ENCODE measurements around the gene GFOD1. TPM values are rescaled to one million over a fixed set of nuclear protein-coding genes. Genes with fewer than 3 reads are reported as not detected.

Gene GFOD1
- total and polyA plus RNA-seq, 2 of the 4 experiments (the other 2 are of a cell fraction): 1.8 to 3.4 TPM

GRCh38 chr6:13500915-13501314 is 13.5 kb upstream of the GFOD1 start:
- ATAC-seq (ENCODE audit: low read depth): no peak
- Histone ChIP-seq H3K4me1 (ENCODE audit: control insufficient read depth, insufficient read depth, low read length) (no peaks in the 10 kb centered on the region), H2AK5ac (ENCODE audit: low read depth, low read length) (no peak overlapping the region), H3K4me2 (ENCODE audit: low read depth, low read length) (no peak overlapping the region), H3K4me3 (ENCODE audit: insufficient read depth, low read depth, low read length) (no peak overlapping the region), H3K9me1 (ENCODE audit: insufficient read depth, low read length) (no peaks in the 10 kb centered on the region), H4K91ac (ENCODE audit: insufficient read depth, low read depth, low read length) (no peak overlapping the region), H4K8ac (ENCODE audit: low read depth in 2 of 2, low read length in 2 of 2) (no peak overlapping the region), H2BK120ac (ENCODE audit: low read depth, low read length) (no peak overlapping the region), H3K9ac (ENCODE audit: low read depth, low read length) (no peak overlapping the region), H3K56ac (ENCODE audit: extremely low read depth, insufficient read depth, low read length) (no peak overlapping the region), H3K27me3 (ENCODE audit: control insufficient read depth, insufficient read depth, low read length) (no peaks in the 10 kb centered on the region; the same call in 1 of the 2 replicates), H3K79me1 (ENCODE audit: low read depth in 1 of 2, low read length in 2 of 2) (no peaks in the 10 kb centered on the region), H3K18ac (ENCODE audit: low read depth, low read length) (no peak overlapping the region), H2BK15ac (ENCODE audit: low read depth, low read length) (no peak overlapping the region), H3K23ac (ENCODE audit: low read depth, low read length) (no peak overlapping the region; the same call in 1 of the 2 replicates), H3K36me3 (ENCODE audit: control insufficient read depth, insufficient read depth, low read length) (no peaks in the 10 kb centered on the region), H2AK9ac (replicated peaks; ENCODE audit: low read depth, low read length, poor library complexity) (no peak overlapping the region), H3K9me3 (ENCODE audit: control insufficient read depth, insufficient read depth, low read length) (no peaks in the 10 kb centered on the region), H4K5ac (ENCODE audit: low read depth, low read length) (no peak overlapping the region), H2AFZ (replicated peaks; ENCODE audit: low read length, poor library complexity) (no peak overlapping the region), H2BK5ac (ENCODE audit: low read depth, low read length, poor library complexity, severe bottlenecking) (no peak overlapping the region), H4K20me1 (ENCODE audit: insufficient read depth, low read length) (no peaks in the 10 kb centered on the region), H3K4ac (ENCODE audit: low read depth, low read length) (no peak overlapping the region), H3K27ac (ENCODE audit: insufficient read depth, low read length) (no peak overlapping the region), H2BK20ac (ENCODE audit: low read depth, low read length) (no peak overlapping the region), H3K14ac (replicated peaks; ENCODE audit: low read depth, low read length) (no peak overlapping the region)
- intact Hi-C loops (cut with micrococcal nuclease) (no loop called here), in situ Hi-C loops (cut with MboI; ENCODE audit: low sequenced_read_pairs) (no loop called here), dilution Hi-C loops (cut with HindIII; ENCODE audit: low sequenced_read_pairs, unreplicated experiment) (no loop called here)
- TF ChIP-seq CEBPB (IDR thresholded peaks at IDR 0.05; ENCODE audit: low read depth, low read length) (no peak), CHD1 (IDR thresholded peaks at IDR 0.05; ENCODE audit: low read depth, low read length) (no peak), NFE2L2 (IDR thresholded peaks at IDR 0.05; ENCODE audit: low read depth, low read length) (no peak), FOS (IDR thresholded peaks at IDR 0.05; ENCODE audit: low read depth, low read length) (no peak), RCOR1 (IDR thresholded peaks at IDR 0.05; ENCODE audit: insufficient replicate concordance, low read length) (no peak), MAZ (IDR thresholded peaks at IDR 0.05; ENCODE audit: borderline replicate concordance, low read depth, low read length) (no peak), MXI1 (IDR thresholded peaks at IDR 0.05; ENCODE audit: borderline replicate concordance, low read depth, low read length) (no peak)
- TF ChIP-seq, protein P1, sequence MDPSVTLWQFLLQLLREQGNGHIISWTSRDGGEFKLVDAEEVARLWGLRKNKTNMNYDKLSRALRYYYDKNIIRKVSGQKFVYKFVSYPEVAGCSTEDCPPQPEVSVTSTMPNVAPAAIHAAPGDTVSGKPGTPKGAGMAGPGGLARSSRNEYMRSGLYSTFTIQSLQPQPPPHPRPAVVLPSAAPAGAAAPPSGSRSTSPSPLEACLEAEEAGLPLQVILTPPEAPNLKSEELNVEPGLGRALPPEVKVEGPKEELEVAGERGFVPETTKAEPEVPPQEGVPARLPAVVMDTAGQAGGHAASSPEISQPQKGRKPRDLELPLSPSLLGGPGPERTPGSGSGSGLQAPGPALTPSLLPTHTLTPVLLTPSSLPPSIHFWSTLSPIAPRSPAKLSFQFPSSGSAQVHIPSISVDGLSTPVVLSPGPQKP (IDR thresholded peaks at IDR 0.05; ENCODE audit: borderline replicate concordance, low read depth, low read length): no peak
- TF ChIP-seq, protein P2, sequence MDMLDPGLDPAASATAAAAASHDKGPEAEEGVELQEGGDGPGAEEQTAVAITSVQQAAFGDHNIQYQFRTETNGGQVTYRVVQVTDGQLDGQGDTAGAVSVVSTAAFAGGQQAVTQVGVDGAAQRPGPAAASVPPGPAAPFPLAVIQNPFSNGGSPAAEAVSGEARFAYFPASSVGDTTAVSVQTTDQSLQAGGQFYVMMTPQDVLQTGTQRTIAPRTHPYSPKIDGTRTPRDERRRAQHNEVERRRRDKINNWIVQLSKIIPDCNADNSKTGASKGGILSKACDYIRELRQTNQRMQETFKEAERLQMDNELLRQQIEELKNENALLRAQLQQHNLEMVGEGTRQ (IDR thresholded peaks at IDR 0.05; ENCODE audit: low read depth, low read length): no peak
- DNase-seq: no peak
- 80% methylated on average over 1 of the region's 3 CpGs; no CpG with 5 or more reads in 1 of the 2 experiments for WGBS, 2 experiments (ENCODE audit: extremely low coverage in 2 of 2, insufficient read length in 1 of 2)
- BruUV-seq (replicated peaks): no TSS peak
- ChIA-PET CTCF (no interaction called here), POLR2A (ENCODE audit: unreplicated experiment) (no interaction called here)
